ENCODE results near the gene SASH1.
A peak's percentile ranks its signal among the peaks of the same experiment; 100 is the strongest.

Gene SASH1

GRCh38 chr6:148311966-148312669, 30.5 kb upstream of the SASH1 start:
- no peaks in the 10 kb centered on the region for H3K9me3 ChIP-seq (replicated peaks; ENCODE audit: low read length)
- H3K36me3 ChIP-seq (ENCODE audit: insufficient read depth, low read length) = no peaks in the 10 kb centered on the region
- no peak overlapping the region for H3K4me3 ChIP-seq (ENCODE audit: low read length)
- no peak overlapping the region for H3K4me2 ChIP-seq (ENCODE audit: low read length)
- H3K9ac ChIP-seq (ENCODE audit: low read depth, low read length) = no peak overlapping the region
- no peaks in the 10 kb centered on the region for H3K27me3 ChIP-seq (ENCODE audit: control insufficient read depth, insufficient read depth, low read length)
- peaks cover 8% of the 10 kb centered on the region for H3K4me1 ChIP-seq (ENCODE audit: control insufficient read depth, insufficient read depth, low read length)

DNA sequence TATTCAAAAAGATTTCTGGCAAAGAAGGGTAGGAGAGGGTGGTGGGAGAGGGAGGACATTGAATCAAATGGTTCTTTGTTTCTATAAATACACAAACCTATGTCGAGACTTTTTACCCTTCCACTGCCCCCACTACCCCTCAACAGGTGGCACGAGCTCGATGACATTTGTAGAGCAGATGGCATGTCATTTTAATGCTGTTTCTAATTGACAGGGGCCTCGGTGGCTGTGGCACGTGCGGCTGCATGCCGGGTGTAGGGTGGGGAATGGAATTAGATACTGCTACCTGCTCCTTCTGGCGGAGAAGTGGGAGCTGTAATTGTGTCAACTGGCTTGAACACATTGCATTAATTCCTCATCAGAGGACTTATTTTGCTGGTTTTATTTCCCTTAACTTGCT, 29.1 kb upstream of the SASH1 start:
- H3K36me3 ChIP-seq (ENCODE audit: insufficient read depth, low read length) = no peaks in the 10 kb centered on the region
- no peak overlapping the region for H3K4me3 ChIP-seq (ENCODE audit: low read length)
- no peak overlapping the region for H3K9ac ChIP-seq (ENCODE audit: low read depth, low read length)
- H3K4me2 ChIP-seq (ENCODE audit: low read length) = no peak overlapping the region
- no peaks in the 10 kb centered on the region for H3K9me3 ChIP-seq (replicated peaks; ENCODE audit: low read length)
- no peaks in the 10 kb centered on the region for H3K27me3 ChIP-seq (ENCODE audit: control insufficient read depth, insufficient read depth, low read length)
- H3K4me1 ChIP-seq (ENCODE audit: control insufficient read depth, insufficient read depth, low read length) = peaks cover 8% of the 10 kb centered on the region

GRCh38 chr6:148316308-148316707, 26.3 kb upstream of the SASH1 start:
- no peaks in the 10 kb centered on the region for H3K9me3 ChIP-seq (replicated peaks; ENCODE audit: low read length)
- no peak overlapping the region for H3K4me3 ChIP-seq (ENCODE audit: low read length)
- H3K27me3 ChIP-seq (ENCODE audit: control insufficient read depth, insufficient read depth, low read length) = no peaks in the 10 kb centered on the region
- H3K4me2 ChIP-seq (ENCODE audit: low read length) = no peak overlapping the region
- peaks cover 2% of the 10 kb centered on the region for H3K4me1 ChIP-seq (ENCODE audit: control insufficient read depth, insufficient read depth, low read length)
- H3K36me3 ChIP-seq (ENCODE audit: insufficient read depth, low read length) = no peaks in the 10 kb centered on the region
- no peak overlapping the region for H3K9ac ChIP-seq (ENCODE audit: low read depth, low read length)

DNA sequence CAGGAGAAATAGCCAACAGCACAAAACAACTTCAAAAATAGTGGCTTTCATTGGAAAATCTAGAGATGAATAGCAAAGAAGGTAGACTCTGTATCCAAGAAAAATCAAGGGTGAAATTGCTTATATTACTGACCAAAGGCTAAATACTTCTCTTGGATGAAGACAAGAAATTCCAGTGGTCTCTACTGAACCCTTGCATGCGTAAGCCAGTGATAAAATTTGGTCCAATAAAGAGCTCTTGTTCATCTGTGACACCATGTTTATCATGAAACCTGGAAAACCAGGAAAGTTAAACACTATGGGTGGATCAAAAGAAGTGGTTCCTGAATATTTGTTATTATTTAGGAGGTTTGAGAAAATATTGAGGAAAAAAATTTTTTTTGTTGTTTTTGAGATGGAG, 25.6 kb upstream of the SASH1 start:
- H3K4me2 ChIP-seq (ENCODE audit: low read length) = no peak overlapping the region
- no peaks in the 10 kb centered on the region for H3K36me3 ChIP-seq (ENCODE audit: insufficient read depth, low read length)
- H3K4me3 ChIP-seq (ENCODE audit: low read length) = no peak overlapping the region
- H3K27me3 ChIP-seq (ENCODE audit: control insufficient read depth, insufficient read depth, low read length) = no peaks in the 10 kb centered on the region
- peaks cover 2% of the 10 kb centered on the region for H3K4me1 ChIP-seq (ENCODE audit: control insufficient read depth, insufficient read depth, low read length)
- no peak overlapping the region for H3K9ac ChIP-seq (ENCODE audit: low read depth, low read length)
- no peaks in the 10 kb centered on the region for H3K9me3 ChIP-seq (replicated peaks; ENCODE audit: low read length)

- Histone ChIP-seq H3K9ac (ENCODE audit: low read depth, low read length) (no peak overlapping the region), H3K4me3 (ENCODE audit: low read length) (no peak overlapping the region), H3K27me3 (ENCODE audit: control insufficient read depth, insufficient read depth, low read length) (no peaks in the 10 kb centered on the region), H3K4me1 (ENCODE audit: control insufficient read depth, insufficient read depth, low read length) (peaks cover 2% of the 10 kb centered on the region), H3K36me3 (ENCODE audit: insufficient read depth, low read length) (no peaks in the 10 kb centered on the region), H3K4me2 (ENCODE audit: low read length) (no peak overlapping the region), H3K9me3 (replicated peaks; ENCODE audit: low read length) (no peaks in the 10 kb centered on the region)
Measured at GRCh38 chr6:148317739-148318138, 24.9 kb upstream of the SASH1 start.

GRCh38 chr6:148322704-148323103, 19.9 kb upstream of the SASH1 start:
- H3K9me3 ChIP-seq (replicated peaks; ENCODE audit: low read length) = no peaks in the 10 kb centered on the region
- no peak overlapping the region for H3K4me2 ChIP-seq (ENCODE audit: low read length)
- H3K36me3 ChIP-seq (ENCODE audit: insufficient read depth, low read length) = no peaks in the 10 kb centered on the region
- no peaks in the 10 kb centered on the region for H3K27me3 ChIP-seq (ENCODE audit: control insufficient read depth, insufficient read depth, low read length)
- no peak overlapping the region for H3K9ac ChIP-seq (ENCODE audit: low read depth, low read length)
- H3K4me1 ChIP-seq (ENCODE audit: control insufficient read depth, insufficient read depth, low read length) = peaks cover 12% of the 10 kb centered on the region
- H3K4me3 ChIP-seq (ENCODE audit: low read length) = no peak overlapping the region

GRCh38 chr6:148323344-148323743, 19.3 kb upstream of the SASH1 start:
- Histone ChIP-seq H3K4me3 (ENCODE audit: low read length) (no peak overlapping the region), H3K36me3 (ENCODE audit: insufficient read depth, low read length) (no peaks in the 10 kb centered on the region), H3K9ac (ENCODE audit: low read depth, low read length) (no peak overlapping the region), H3K4me1 (ENCODE audit: control insufficient read depth, insufficient read depth, low read length) (peaks cover 12% of the 10 kb centered on the region), H3K9me3 (replicated peaks; ENCODE audit: low read length) (no peaks in the 10 kb centered on the region), H3K4me2 (ENCODE audit: low read length) (no peak overlapping the region), H3K27me3 (ENCODE audit: control insufficient read depth, insufficient read depth, low read length) (no peaks in the 10 kb centered on the region)

GRCh38 chr6:148324297-148324985, 18.2 kb upstream of the SASH1 start:
- H3K36me3 ChIP-seq (ENCODE audit: insufficient read depth, low read length) = no peaks in the 10 kb centered on the region
- peak overlapping the region; percentile 19 for H3K4me2 ChIP-seq (ENCODE audit: low read length)
- peaks cover 20% of the 10 kb centered on the region for H3K4me1 ChIP-seq (ENCODE audit: control insufficient read depth, insufficient read depth, low read length)
- no peak overlapping the region for H3K4me3 ChIP-seq (ENCODE audit: low read length)
- H3K27me3 ChIP-seq (ENCODE audit: control insufficient read depth, insufficient read depth, low read length) = no peaks in the 10 kb centered on the region
- no peak overlapping the region for H3K9ac ChIP-seq (ENCODE audit: low read depth, low read length)
- no peaks in the 10 kb centered on the region for H3K9me3 ChIP-seq (replicated peaks; ENCODE audit: low read length)

DNA sequence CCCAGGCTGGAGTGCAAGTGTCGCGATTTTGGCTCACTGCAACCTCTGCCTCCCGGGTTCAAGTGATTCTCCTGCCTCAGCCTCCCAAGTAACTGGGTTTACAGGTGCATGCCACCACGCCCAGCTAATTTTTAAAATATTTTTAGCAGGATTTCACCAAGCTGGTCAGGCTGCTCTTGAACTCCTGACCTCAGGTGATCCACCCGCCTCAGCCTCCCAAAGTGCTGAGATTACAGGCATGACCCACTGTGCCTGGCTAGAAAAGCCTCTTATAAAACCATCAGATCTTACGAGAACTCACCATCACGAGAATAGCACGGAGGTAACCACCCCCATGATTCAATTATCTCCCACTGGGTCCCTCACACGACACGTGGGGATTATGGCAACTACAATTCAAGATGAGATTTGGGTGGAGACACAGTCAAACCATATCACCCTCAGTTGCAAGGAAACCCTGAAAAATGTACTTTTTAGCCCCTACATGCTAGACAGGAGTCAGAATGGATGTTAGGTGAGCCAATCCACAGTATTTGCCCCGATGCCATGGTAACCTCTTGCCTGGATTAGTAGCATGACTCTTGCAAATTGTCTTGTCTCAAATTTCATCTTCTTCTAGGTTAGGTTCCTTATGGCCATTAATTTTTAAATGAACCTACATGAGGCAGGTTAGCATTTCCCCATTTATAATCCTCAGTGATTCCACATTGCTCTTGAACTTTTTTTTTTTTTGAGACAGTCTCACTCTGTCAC, 17.1 kb upstream of the SASH1 start:
- Histone ChIP-seq H3K36me3 (ENCODE audit: insufficient read depth, low read length) (no peaks in the 10 kb centered on the region), H3K9me3 (replicated peaks; ENCODE audit: low read length) (no peaks in the 10 kb centered on the region), H3K9ac (ENCODE audit: low read depth, low read length) (no peak overlapping the region), H3K4me2 (ENCODE audit: low read length) (no peak overlapping the region), H3K4me3 (ENCODE audit: low read length) (no peak overlapping the region), H3K4me1 (ENCODE audit: control insufficient read depth, insufficient read depth, low read length) (peaks cover 30% of the 10 kb centered on the region), H3K27me3 (ENCODE audit: control insufficient read depth, insufficient read depth, low read length) (no peaks in the 10 kb centered on the region)

GRCh38 chr6:148328876-148329555, 13.6 kb upstream of the SASH1 start:
- H3K4me1 ChIP-seq (ENCODE audit: control insufficient read depth, insufficient read depth, low read length) = peaks cover 30% of the 10 kb centered on the region
- no peaks in the 10 kb centered on the region for H3K27me3 ChIP-seq (ENCODE audit: control insufficient read depth, insufficient read depth, low read length)
- no peak overlapping the region for H3K4me2 ChIP-seq (ENCODE audit: low read length)
- peak overlapping the region; percentile 24 for H3K9ac ChIP-seq (ENCODE audit: low read depth, low read length)
- H3K4me3 ChIP-seq (ENCODE audit: low read length) = no peak overlapping the region
- no peaks in the 10 kb centered on the region for H3K36me3 ChIP-seq (ENCODE audit: insufficient read depth, low read length)
- no peaks in the 10 kb centered on the region for H3K9me3 ChIP-seq (replicated peaks; ENCODE audit: low read length)

- Histone ChIP-seq H3K4me3 (ENCODE audit: low read length) (no peak overlapping the region), H3K4me2 (ENCODE audit: low read length) (peak overlapping the region; percentile 49), H3K9me3 (replicated peaks; ENCODE audit: low read length) (no peaks in the 10 kb centered on the region), H3K4me1 (ENCODE audit: control insufficient read depth, insufficient read depth, low read length) (peaks cover 23% of the 10 kb centered on the region), H3K36me3 (ENCODE audit: insufficient read depth, low read length) (no peaks in the 10 kb centered on the region), H3K27me3 (ENCODE audit: control insufficient read depth, insufficient read depth, low read length) (no peaks in the 10 kb centered on the region), H3K9ac (ENCODE audit: low read depth, low read length) (peak overlapping the region; percentile 24)
Measured at GRCh38 chr6:148329596-148330381, 12.8 kb upstream of the SASH1 start.
